SKM-1 (cell line): Measurements from ENCODE around the gene DLGAP1.

Source experiments
- DNase-seq: peaks from one replicate; lab custom pipeline; 2025; ENCODE audit not compliant: unreplicated experiment; lab: John Stamatoyannopoulos, UW

Gene DLGAP1

GRCh38 chr18:3669376-3669775 lies 785.7 kb downstream of the DLGAP1 start:
- DNase-seq = no peak

- DNase-seq = no peak
These were observed 787.6 kb downstream of the DLGAP1 start for GRCh38 chr18:3667255-3668137.

DNA sequence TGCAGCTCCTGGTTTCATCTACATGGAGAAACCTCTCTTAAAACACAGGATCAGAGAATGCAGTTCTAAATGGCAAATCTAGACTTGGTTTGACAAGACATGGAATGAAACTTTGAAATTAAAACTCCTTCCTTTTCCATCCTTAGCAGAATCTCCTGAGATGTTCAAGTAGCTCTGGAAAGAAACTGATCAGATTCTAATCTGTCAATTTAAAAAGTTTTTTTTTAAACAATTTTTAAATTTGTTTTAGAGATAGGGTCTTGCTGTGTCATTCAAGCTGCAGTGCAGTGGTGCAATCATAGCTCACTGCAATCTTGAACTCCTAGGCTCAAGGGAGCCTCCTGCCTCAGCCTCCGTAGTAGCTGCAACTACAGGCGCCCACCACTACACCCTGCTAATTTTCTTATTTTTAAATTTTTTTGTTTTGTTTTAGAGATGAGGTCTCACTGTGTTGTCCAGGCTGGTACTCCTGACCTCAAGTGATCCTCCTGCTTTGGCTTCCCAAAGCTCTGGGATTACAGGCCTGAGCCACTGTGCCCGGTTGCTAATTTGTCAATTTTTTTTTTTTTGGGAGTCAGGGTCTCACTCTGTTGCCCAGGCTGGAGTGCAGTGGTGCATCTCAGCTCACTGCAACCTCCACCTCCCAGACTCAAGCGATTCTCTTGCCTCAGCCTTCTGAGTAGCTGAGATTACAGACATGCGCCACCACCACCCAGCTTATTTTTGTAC lies 788.4 kb downstream of the DLGAP1 start:
- no peak for DNase-seq

- DNase-seq = peak; percentile 51
These were observed 789.2 kb downstream of the DLGAP1 start for GRCh38 chr18:3665780-3666525.

DNA sequence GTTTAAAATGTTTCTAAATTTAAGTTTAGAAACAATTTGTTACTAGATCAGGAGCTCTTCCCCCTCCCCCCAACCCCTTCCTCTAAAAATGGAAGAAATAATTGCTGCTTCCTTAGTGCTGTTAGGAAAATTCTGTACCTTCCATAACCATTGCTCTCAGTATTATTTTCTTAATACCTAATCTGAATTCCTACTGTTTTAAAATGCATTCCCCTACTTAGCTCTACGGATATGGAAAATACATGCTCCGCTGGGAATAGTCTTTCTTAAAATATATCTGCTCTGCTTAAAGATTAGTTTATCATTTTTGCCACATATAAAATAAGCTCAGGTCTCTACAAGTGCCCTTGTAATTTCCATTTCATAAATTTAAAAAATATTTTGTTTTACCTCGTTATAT lies 789.9 kb downstream of the DLGAP1 start:
- DNase-seq = no peak

DNA sequence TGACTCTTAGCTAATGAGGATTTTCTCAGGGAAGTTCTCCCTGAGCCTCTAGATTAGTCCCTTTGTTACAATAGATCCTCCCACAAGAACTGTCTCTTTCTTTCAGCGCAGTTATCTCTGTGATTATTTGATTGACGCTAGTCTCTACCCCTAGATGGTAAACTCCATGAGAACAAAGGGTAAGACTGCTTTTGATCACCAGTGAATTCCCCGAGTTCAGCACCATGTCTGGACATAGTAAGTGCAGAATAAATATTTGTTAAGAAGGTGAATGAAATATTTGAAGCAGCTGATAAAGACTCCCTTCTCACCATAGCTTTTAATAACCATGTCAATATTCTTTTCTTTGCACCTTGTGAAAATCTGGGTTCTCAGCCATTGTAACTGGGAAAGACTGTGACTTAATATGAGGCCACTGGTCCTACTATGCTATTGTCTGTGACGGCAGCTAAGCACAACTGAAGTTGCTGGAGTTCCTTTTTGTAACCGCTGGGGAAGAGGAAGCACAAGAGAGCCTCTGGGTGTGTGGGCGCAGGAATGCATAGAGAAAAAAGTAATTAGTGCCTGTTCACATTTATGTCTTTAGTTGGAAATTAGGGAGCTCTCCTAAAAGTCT lies 790.4 kb downstream of the DLGAP1 start:
- peak; percentile 80 for DNase-seq

GRCh38 chr18:3663870-3664512 lies 791.1 kb downstream of the DLGAP1 start:
- DNase-seq = no peak

DNA sequence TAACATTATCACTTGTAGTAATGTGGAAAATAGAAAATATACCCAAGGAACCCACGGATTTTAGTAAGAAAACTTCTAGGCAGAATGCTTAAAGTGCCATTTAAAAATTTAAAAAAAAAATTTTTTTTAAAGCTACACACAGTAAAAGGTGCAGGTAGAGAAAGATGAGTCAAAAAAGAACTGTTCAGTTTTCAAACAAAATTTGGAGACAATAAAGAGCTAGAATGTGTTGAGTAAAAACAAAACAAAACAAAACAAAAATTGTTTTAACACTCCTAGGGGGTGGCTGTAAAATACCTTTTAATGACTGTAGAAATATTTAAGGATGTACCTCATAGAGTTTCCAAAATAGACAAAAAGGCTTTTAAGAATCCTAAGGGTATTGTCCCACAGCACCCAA lies 793.1 kb downstream of the DLGAP1 start:
- DNase-seq = no peak

GRCh38 chr18:3660739-3661515 lies 794.2 kb downstream of the DLGAP1 start:
- peak; percentile 49 for DNase-seq

GRCh38 chr18:3658529-3658928 lies 796.6 kb downstream of the DLGAP1 start:
- no peak for DNase-seq

DNA sequence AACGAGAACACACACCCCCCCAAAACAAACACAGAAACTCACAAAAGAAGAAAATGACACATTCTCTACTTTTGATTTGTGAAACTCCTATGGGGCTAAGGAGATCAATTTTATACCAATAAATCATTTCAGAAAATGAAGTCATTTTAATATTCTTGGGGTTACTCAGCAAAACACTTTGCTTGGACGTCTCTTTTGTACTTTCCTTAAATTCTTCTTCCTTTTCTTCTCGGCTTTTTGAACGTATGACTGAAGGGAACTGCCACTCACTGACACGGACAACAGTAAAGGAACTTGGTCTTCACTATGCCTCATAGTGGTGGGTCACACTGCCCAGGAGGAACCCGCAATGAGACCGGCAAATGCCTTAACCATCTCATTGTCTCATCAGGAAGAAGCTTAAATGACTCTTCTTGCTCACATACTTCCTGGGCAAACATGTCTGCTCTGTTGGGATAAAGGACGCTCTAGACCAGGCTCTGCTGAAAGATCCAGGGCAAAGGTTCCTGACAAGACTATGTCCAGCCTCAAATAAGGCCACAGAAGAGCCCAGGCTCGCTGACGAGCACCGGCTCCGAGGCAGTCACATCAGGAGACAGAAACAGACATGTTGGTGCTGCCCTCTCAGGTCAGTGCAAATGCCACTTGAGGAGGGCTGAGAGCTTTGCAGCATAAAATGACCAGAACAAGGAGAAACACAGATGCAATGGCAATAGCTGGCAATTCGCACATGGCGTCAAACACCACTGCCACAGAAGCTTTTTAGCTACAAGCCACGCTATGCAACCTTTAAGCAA lies 799.7 kb downstream of the DLGAP1 start:
- DNase-seq = no peak

DNA sequence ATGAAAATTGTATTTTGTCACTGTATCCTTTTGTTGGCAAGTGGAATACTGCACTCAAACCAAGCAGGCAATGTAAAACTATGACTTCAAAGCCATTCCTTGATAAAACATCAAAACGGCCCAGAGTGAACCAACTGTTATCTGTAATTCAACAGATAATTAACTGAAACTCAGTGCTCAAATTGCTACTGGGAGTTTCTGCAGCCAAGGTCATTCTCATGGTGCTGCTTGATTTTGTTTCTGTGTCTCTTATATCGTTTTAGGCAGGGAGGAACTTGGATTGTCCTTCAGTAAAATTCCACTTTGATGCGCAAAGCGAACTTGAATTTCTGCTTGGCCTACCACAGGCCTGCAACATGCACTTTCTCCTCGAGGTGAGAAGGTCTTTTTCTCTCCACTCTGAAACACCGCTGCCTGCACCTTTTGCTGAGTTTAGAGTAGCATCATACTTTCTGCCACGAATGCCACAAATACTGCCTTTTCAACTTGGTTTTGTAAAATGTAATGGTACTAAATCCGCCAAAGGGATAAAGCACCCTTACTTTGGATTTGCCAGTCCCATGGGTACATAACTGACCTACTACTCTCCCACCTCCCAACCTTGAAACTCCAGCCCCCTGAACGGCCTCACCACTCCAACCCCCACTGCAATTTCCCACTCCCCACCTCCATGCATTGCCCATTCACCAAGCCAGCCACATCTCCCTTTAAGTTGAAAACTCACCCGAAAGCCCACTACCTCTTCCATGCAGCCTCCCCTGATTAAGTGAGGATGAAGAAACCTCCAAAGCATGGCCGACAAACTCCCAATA lies 800.5 kb downstream of the DLGAP1 start:
- DNase-seq = no peak

- no peak for DNase-seq
These were observed 801.2 kb downstream of the DLGAP1 start for GRCh38 chr18:3653851-3654441.

DNA sequence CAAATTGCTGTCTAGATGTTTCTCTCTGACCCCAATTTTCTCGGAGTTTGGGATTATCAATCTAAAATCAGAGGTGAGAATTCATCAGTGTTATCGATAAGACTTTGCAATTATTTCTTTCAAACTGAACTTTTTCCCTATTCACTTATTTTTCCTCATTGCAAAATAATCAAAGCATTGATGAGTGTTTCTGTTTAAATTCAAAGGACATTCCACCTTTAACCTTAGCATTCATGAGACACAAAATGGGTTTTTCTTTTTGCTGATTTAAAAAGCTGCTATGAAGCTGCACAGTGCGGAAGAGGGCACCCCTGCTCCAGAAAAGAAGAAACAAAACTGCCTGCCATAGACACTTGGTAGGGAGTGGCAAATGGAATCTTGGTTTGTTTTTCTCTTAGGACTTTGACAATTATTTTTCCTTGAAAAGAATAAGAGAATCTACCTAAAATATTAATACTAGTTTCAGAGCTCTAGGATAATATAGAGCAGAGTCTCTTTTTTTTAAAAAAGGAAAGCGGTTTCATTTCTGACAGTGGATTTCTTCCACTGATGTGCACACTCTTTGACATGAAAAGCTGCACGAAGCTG lies 801.8 kb downstream of the DLGAP1 start:
- DNase-seq = no peak

DNA sequence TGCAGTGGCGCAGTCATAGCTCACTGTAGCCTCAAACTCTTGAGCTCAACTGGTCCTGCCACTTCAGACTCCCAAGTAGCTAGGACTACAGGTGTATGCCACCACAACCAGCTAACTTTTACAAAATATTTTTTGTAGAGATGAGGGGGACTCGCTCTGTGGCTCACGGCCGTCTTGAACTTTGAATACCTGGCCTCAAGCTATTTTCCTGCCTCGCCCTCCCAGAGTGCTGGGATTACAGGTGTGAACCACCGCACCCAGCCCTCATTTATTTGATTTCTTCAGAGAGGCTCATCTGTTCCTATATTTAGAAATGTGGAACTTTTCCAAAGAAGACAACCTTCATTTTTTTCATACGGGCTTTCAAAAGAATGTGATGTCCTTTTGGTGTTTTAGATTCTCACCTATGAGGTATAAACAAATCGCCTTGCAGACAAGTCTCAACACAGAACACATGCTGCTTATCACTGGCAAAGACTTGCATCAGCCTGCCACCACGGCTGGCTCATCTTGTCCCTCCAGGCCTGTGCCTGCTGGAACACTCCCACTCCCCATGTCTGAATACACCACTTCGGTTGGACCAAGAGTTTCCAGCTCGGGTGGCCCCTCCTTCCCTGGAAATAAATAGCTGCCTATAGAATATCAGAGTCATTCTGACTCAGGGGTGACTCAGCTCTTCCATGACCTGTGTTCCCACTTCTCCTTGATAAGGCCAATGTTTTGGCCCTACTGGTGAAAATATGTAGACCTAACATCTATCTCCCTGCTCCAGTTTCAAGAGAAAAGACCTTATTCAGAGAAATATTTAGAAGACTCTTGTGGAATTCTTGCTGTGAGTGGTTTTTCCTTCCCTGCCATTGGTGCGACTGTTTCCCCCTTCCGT lies 802.5 kb downstream of the DLGAP1 start:
- DNase-seq = peak; percentile 40

DNA sequence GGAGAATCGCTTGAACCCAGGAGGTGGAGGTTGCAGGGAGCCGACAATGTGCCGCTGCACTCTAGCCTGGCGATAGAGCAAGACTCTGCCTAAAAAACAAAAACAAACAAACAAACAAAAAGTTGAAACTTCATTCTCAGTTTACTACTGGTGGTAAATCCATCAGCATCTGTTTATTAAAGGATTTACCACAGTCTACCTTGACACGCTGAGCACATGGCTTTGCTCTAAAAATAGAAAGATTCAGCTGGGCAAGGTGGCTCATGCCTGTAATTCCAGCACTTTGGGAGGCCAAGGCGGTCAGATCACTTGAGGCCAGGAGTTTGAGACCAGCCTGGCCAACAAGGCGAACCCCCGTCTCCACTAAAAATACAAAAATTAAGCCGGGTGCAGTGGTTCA lies 803.8 kb downstream of the DLGAP1 start:
- no peak for DNase-seq
